Stomach smooth muscle (tissue), 2 donors: Measurements from ENCODE around the gene TRPM1.

Experiments
- H3K27ac ChIP-seq: one replicate; pipeline ENCODE4 v1.7.0; 2013; ENCODE audit warnings: mild to moderate bottlenecking, low read length, inconsistent platforms
- H3K27me3 ChIP-seq, 2 donors: one replicate each; pipeline ENCODE4 v1.7.0; 2013; ENCODE audit warnings: low read length in 2 of 2; ENCODE audit not compliant: insufficient read depth in 2 of 2, control insufficient read depth in 1 of 2
- H3K36me3 ChIP-seq, 2 donors: one replicate each; pipeline ENCODE4 v1.7.0; 2013; ENCODE audit warnings: low read length in 2 of 2; ENCODE audit not compliant: control insufficient read depth in 2 of 2, insufficient read depth in 2 of 2
- H3K4me1 ChIP-seq: one replicate; pipeline ENCODE4 v1.7.0; 2013; ENCODE audit warnings: low read length; ENCODE audit not compliant: control insufficient read depth, insufficient read depth
- H3K4me3 ChIP-seq, 2 donors: one replicate each; pipeline ENCODE4 v1.7.0; 2013; ENCODE audit warnings: low read length in 2 of 2
- H3K9ac ChIP-seq, 2 donors: one replicate each; pipeline ENCODE4 v1.7.0; 2013; ENCODE audit warnings: low read length in 2 of 2, mild to moderate bottlenecking in 1 of 2
- H3K9me3 ChIP-seq, 2 donors: one replicate each; pipeline ENCODE4 v1.7.0; 2013; ENCODE audit warnings: low read length in 2 of 2; ENCODE audit not compliant: control insufficient read depth in 2 of 2
- donor health status: healthy.
- donor health status: Pancreatic carcinoma.

Gene TRPM1

GRCh38 chr15:30969724-30970123 is 131.8 kb downstream of the TRPM1 start:
- Histone ChIP-seq H3K27ac (no peak overlapping the region), H3K9ac (no peak overlapping the region), H3K4me1 (no peaks in the 10 kb centered on the region), H3K27me3 (no peaks in the 10 kb centered on the region), H3K9me3 (no peaks in the 10 kb centered on the region), H3K4me3 (no peak overlapping the region), H3K36me3 (peaks cover 14 to 17% of the 10 kb centered on the region in 2 donors)

DNA sequence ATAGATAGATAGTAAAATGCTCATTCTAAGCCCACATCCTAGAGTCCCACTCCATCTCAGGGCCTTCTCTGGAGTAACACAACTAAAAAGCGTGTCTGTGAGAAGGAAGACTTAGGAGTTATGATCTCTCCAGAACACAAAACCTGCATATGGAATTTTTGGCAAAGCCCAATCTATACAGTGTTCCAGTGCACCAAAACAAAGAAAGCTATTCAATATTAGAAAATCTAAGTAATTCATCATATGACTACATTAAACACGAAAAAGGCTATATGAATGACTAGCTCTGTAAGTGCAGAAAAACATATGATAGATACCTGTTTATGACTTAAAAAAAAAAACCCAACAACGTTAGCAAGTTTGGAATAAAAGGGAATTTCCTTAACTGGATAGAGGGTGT is 137.8 kb downstream of the TRPM1 start:
- H3K9ac ChIP-seq, result no peak overlapping the region
- H3K36me3 ChIP-seq, result peaks cover 22 to 28% of the 10 kb centered on the region in 2 donors
- no peak overlapping the region for H3K27ac ChIP-seq
- no peaks in the 10 kb centered on the region for H3K4me1 ChIP-seq
- no peak overlapping the region for H3K4me3 ChIP-seq
- no peaks in the 10 kb centered on the region for H3K9me3 ChIP-seq
- H3K27me3 ChIP-seq, result no peaks in the 10 kb centered on the region

- Histone ChIP-seq H3K9ac (no peak overlapping the region), H3K27ac (no peak overlapping the region), H3K4me3 (no peak overlapping the region), H3K36me3 (peaks cover 33 to 36% of the 10 kb centered on the region in 2 donors), H3K27me3 (no peaks in the 10 kb centered on the region), H3K9me3 (no peaks in the 10 kb centered on the region), H3K4me1 (no peaks in the 10 kb centered on the region)
Observed at GRCh38 chr15:30962659-30963058, 138.9 kb downstream of the TRPM1 start.

GRCh38 chr15:30962079-30962478 is 139.4 kb downstream of the TRPM1 start:
- H3K4me3 ChIP-seq, result no peak overlapping the region
- peaks cover 36 to 38% of the 10 kb centered on the region in 2 donors for H3K36me3 ChIP-seq
- no peak overlapping the region for H3K27ac ChIP-seq
- no peaks in the 10 kb centered on the region for H3K27me3 ChIP-seq
- no peak overlapping the region for H3K9ac ChIP-seq
- H3K9me3 ChIP-seq, result no peaks in the 10 kb centered on the region
- no peaks in the 10 kb centered on the region for H3K4me1 ChIP-seq

DNA sequence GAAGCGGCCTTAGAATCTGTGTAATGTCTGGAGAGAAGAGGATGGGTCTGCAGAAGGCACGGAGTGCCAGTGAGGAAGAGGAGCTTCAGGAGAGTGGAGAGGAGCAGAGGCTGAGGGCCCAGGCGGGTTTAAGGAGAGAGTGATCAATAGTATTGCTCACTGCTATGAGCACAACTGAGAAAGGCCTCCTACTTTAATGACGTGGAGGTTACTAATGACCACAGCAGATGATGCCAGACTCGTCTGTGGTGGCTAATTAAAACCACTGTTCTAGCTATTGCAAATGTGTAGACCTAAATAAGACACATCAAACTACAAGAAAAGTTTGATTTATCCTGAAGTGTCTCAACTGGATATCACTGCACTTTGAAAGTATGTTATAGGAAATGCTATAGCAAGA is 143.3 kb downstream of the TRPM1 start:
- no peak overlapping the region for H3K27ac ChIP-seq
- H3K4me3 ChIP-seq, result no peak overlapping the region
- H3K36me3 ChIP-seq, result peaks cover 45 to 46% of the 10 kb centered on the region in 2 donors
- H3K9me3 ChIP-seq, result no peaks in the 10 kb centered on the region
- no peaks in the 10 kb centered on the region for H3K27me3 ChIP-seq
- H3K4me1 ChIP-seq, result no peaks in the 10 kb centered on the region
- no peak overlapping the region for H3K9ac ChIP-seq

DNA sequence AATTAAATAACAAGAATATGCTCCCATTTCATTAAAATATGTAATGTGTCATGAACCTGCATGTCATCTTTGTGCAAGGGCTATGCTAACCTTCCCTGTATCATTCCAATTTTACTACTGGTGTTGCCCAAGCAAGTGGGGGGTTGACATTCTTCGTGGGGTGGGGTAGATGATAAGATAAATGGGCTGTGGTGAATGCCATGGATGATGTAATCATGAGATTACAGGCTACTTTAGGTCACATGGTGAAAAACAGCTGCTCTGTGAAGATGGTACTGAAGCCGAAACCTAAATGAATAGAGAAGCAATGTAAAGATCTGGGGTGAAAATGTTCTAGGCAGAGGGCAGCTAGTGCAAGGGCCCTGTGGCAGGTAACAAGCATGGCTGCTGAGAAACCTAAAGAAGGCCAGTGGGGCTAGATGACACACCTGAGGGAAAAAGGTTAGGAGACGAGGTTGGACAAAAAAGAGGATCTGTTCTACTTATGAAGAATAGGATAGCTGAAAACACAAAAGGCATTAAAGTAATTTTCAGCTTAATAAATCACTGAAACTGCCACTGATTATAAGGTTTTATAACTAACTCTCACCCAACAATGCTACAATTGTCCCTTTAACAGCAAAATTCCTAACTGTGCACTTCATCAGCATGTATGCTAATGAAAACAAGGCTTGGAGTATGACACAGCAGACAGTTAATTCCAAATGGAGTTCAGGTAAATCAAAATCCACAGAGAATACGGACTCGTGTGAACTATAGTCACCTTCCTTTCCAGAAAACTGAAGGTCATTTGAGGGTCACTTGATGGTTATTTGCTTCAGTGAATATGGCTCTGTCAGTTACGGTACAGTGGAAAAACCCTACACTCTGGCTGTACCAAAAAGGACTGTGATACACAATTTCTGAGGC is 145.1 kb downstream of the TRPM1 start:
- H3K9me3 ChIP-seq, result no peaks in the 10 kb centered on the region
- no peaks in the 10 kb centered on the region for H3K4me1 ChIP-seq
- no peaks in the 10 kb centered on the region for H3K27me3 ChIP-seq
- H3K27ac ChIP-seq, result no peak overlapping the region
- H3K9ac ChIP-seq, result no peak overlapping the region
- peaks cover 52 to 60% of the 10 kb centered on the region in 2 donors for H3K36me3 ChIP-seq
- no peak overlapping the region for H3K4me3 ChIP-seq

- Histone ChIP-seq H3K9ac (no peak overlapping the region), H3K27me3 (no peaks in the 10 kb centered on the region), H3K36me3 (peaks cover 50 to 59% of the 10 kb centered on the region in 2 donors), H3K4me3 (no peak overlapping the region), H3K27ac (no peak overlapping the region), H3K9me3 (no peaks in the 10 kb centered on the region), H3K4me1 (no peaks in the 10 kb centered on the region)
Observed at GRCh38 chr15:30954674-30955073, 146.9 kb downstream of the TRPM1 start.

DNA sequence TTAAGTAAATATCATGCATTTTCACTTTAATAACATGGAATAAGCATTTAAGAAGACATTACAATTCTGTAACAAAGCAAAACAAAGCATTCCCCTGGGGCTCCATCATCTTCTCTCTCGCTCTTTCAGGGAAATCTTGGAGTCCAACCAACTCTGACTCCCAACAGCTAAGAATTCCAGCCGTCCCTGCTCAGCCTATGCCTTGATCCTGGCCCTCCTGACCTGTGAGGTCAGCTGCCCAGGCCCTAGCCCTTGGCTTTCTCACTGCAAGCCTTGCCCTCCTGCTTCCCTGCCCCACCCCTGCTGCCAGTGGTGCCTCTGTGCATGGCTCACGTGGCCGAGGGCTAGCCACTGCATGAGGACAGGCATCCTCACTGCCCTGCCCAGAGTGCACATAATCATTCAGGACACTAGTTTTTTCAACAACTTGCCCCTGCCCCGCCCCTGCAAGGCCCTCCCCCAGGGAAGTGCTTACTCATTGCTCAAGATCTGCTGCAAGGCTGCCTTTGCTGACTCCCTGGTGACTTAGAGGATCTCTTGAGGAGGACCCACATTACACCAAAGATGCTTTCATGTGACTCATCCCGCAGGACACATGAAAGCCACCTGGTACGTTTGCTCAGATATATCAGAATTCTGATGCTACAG is 147.7 kb downstream of the TRPM1 start:
- H3K27ac ChIP-seq, result no peak overlapping the region
- H3K4me1 ChIP-seq, result no peaks in the 10 kb centered on the region
- no peak overlapping the region for H3K9ac ChIP-seq
- H3K4me3 ChIP-seq, result no peak overlapping the region
- H3K9me3 ChIP-seq, result no peaks in the 10 kb centered on the region
- no peaks in the 10 kb centered on the region for H3K27me3 ChIP-seq
- peaks cover 47 to 58% of the 10 kb centered on the region in 2 donors for H3K36me3 ChIP-seq

DNA sequence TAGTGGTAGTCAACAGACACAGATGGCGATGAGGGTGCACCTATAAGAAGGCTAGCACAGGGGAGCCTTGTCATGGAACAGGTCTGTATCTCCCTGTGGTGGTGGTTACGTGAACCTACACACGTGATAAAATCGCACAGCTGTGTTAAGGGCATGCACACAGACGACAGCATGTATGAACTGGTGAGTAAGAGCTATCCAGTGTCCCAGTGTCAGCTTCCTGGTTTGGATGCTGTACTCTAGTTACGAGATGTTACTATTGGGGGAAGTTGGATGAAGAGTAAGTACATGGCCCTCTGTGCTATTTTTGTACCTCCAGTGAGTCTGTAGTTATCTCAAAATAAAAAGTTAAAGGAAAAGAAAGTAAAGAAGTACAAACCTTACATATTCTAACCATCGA is 148.3 kb downstream of the TRPM1 start:
- H3K9me3 ChIP-seq, result no peaks in the 10 kb centered on the region
- peaks cover 41 to 58% of the 10 kb centered on the region in 2 donors for H3K36me3 ChIP-seq
- no peaks in the 10 kb centered on the region for H3K4me1 ChIP-seq
- H3K27me3 ChIP-seq, result no peaks in the 10 kb centered on the region
- H3K9ac ChIP-seq, result no peak overlapping the region
- no peak overlapping the region for H3K4me3 ChIP-seq
- H3K27ac ChIP-seq, result no peak overlapping the region
